Tibial artery (tissue), 4 donors: ENCODE results near the gene FHOD3.

ENCODE experiments used
- DNase-seq, 2 donors: peaks; one replicate each; pipeline ENCODE4 v3.0.0-alpha.2; 2019
- H3K27ac ChIP-seq, 2 donors: fragments of 200-600 bp; sonication (generic) in 1 of 2; 1 replicate in 1 of 2; 2 replicates in 1 of 2; pipeline ENCODE4 v1.5.1; 2018 to 2019; ENCODE audit warnings: mild to moderate bottlenecking in 1 of 2
- H3K27me3 ChIP-seq, 2 donors: fragments of 200-600 bp; sonication (generic) in 1 of 2; one replicate each; pipeline versions ENCODE4 v1.5.1 to v1.6.0; 2016 to 2019
- H3K36me3 ChIP-seq, 3 donors: fragments of 200-600 bp; sonication (generic) in 2 of 3; one replicate each; pipeline ENCODE4 v1.5.1; 2016 to 2019; ENCODE audit warnings: mild to moderate bottlenecking in 2 of 3
- H3K4me1 ChIP-seq, 4 donors: fragments of 200-600 bp; sonication (generic) in 2 of 4; 1 replicate in 3 of 4; 2 replicates in 1 of 4; pipeline ENCODE4 v1.5.1; 2016 to 2019
- H3K4me3 ChIP-seq, 2 donors: fragments of 200-600 bp; sonication (generic) in 1 of 2; 1 replicate in 1 of 2; 2 replicates in 1 of 2; pipeline ENCODE4 v1.5.1; 2018 to 2019; ENCODE audit warnings: mild to moderate bottlenecking in 2 of 2
- H3K9me3 ChIP-seq, 3 donors: fragments of 200-600 bp; sonication (generic) in 1 of 3; one replicate each; pipeline ENCODE4 v1.5.1; 2016 to 2019
- intact Hi-C: fragments of 100-400 bp; cut with DNase I; formaldehyde crosslinking; loops from one replicate; pipeline ENCODE4 v1.15.0; 2023; ENCODE audit warnings: low total_unique reads
- TF ChIP-seq, protein P1 (sequence below), 2 experiments: fragments of 200-600 bp in 1 of 2; fragments of 450-650 bp in 1 of 2; IDR thresholded peaks; one replicate each; pipeline ENCODE4 v1.5.1; 2017 to 2019; ENCODE audit warnings: antibody characterized with exemption in 2 of 2, mild to moderate bottlenecking in 1 of 2, moderate library complexity in 1 of 2

The FHOD3 gene

DNA sequence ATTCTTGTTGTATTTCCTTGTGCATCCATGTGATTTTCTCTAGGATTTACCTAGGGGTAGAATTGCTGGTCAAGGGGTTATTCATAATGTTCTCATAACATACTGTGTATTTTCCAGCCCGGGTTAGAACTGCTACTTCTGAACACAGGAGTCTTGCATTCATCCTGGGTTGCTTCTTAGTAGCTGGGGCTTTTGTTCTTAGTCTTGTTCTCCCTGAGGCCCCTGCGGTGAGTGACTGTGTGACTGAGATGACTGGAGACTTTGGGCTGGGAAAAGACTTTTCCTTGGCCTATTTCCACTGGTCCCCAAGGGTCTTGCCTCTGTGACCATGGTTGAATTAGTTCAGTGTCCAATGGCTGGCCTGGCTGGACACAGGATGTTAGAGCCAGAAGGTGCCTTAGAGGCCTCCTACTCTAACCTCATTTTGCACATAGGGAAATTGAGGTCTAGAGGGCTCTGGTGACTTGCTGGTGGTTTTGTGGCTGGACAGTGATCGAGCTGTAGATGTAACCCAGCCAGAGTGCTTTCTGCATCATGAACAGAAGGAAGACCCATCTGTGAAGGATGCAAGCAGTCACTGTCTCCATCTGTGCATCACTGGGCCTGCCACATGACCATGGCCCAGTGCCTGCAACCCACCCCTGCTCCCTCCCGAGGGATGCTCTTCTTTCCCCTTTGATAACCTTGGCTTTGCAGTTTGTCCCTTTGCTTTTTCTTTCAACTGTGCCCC lies 233.3 kb downstream of the FHOD3 start:
- Histone ChIP-seq H3K27ac (no peak overlapping the region), H3K9me3 (no peaks in the 10 kb centered on the region), H3K27me3 (no peaks in the 10 kb centered on the region), H3K4me3 (no peak overlapping the region), H3K36me3 (no peaks in the 10 kb centered on the region), H3K4me1 (peaks cover 0 to 16% (median 3%) of the 10 kb centered on the region in 4 donors)
- TF ChIP-seq, protein P1, sequence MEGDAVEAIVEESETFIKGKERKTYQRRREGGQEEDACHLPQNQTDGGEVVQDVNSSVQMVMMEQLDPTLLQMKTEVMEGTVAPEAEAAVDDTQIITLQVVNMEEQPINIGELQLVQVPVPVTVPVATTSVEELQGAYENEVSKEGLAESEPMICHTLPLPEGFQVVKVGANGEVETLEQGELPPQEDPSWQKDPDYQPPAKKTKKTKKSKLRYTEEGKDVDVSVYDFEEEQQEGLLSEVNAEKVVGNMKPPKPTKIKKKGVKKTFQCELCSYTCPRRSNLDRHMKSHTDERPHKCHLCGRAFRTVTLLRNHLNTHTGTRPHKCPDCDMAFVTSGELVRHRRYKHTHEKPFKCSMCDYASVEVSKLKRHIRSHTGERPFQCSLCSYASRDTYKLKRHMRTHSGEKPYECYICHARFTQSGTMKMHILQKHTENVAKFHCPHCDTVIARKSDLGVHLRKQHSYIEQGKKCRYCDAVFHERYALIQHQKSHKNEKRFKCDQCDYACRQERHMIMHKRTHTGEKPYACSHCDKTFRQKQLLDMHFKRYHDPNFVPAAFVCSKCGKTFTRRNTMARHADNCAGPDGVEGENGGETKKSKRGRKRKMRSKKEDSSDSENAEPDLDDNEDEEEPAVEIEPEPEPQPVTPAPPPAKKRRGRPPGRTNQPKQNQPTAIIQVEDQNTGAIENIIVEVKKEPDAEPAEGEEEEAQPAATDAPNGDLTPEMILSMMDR (IDR thresholded peaks at IDR 0.05), result no peak
- intact Hi-C loops, result no loop called here
- DNase-seq, result no peak

DNA sequence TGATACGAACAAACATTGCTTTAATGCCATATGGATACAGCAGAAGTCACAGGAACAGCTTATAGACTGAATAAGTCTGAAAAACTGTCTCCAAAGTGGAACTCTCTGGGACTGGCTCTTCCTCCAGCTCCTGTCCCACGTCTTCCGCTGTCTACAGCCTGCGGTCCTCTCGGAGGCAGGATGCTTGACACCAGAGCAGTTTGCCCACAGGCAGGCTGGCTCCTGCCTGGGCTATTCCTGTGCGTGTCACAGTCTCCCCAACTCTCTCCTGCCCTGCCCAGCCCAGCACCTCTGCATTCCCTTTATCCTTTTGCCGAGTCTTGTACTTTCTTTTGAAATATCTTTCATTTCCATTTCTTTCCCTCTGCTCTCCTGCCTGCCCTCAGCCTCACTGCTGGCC lies 234.1 kb downstream of the FHOD3 start:
- Histone ChIP-seq H3K9me3 (no peaks in the 10 kb centered on the region), H3K36me3 (no peaks in the 10 kb centered on the region), H3K4me3 (no peak overlapping the region), H3K27me3 (no peaks in the 10 kb centered on the region), H3K27ac (no peak overlapping the region), H3K4me1 (peaks cover 0 to 16% (median 5%) of the 10 kb centered on the region in 4 donors)
- no peak for DNase-seq
- intact Hi-C loops, result no loop called here
- TF ChIP-seq, protein P1 (IDR thresholded peaks at IDR 0.05), result no peak

DNA sequence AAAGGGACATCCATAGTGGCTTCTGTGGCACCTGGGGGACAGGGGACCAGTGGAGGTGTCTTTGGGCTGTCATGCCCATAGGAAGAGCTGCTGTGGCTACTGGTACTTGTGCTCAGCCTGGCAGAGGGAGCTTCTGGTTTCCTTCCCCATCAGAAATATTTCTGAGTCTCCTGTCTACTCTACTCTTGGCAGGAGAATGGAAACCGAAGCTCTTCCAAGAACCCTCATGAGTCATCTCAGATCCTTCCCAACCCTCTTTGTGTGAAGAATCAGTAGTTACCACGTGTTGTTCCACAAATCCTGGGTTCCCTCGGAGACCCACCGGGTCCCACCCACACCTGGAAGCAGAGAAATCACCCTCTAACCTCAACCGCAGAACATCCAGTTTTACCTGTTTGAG lies 234.9 kb downstream of the FHOD3 start:
- Histone ChIP-seq H3K4me1 (peaks cover 0 to 16% (median 8%) of the 10 kb centered on the region in 4 donors), H3K9me3 (no peaks in the 10 kb centered on the region), H3K36me3 (no peaks in the 10 kb centered on the region), H3K27ac (no peak overlapping the region), H3K27me3 (no peaks in the 10 kb centered on the region), H3K4me3 (no peak overlapping the region)
- intact Hi-C loops, result no loop called here
- TF ChIP-seq, protein P1 (IDR thresholded peaks at IDR 0.05), result no peak
- no peak for DNase-seq

DNA sequence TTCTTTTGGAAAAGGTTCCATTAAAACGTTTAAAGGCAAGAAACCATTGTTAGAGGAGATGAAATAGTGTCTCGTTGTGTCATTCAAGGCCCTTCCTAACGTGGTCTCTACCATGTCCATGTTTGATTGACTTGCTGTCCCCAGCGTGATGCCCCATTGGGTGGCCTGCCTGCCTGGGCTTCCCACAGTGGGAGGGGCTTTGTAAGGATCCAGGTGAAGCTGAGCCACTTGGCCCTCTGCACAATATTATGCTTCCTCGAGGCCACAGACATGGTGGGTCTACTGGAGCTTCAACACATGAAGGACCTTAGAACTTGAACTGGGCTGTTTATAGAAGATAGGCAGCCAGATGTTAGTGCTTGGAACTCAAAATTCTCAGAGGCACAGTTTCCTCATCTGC lies 235.3 kb downstream of the FHOD3 start:
- Histone ChIP-seq H3K36me3 (no peaks in the 10 kb centered on the region), H3K27me3 (no peaks in the 10 kb centered on the region), H3K4me3 (no peak overlapping the region), H3K27ac (no peak overlapping the region), H3K4me1 (peaks cover 0 to 16% (median 8%) of the 10 kb centered on the region in 4 donors), H3K9me3 (no peaks in the 10 kb centered on the region)
- TF ChIP-seq, protein P1 (IDR thresholded peaks at IDR 0.05), result no peak
- DNase-seq, result no peak
- intact Hi-C loops, result no loop called here

DNA sequence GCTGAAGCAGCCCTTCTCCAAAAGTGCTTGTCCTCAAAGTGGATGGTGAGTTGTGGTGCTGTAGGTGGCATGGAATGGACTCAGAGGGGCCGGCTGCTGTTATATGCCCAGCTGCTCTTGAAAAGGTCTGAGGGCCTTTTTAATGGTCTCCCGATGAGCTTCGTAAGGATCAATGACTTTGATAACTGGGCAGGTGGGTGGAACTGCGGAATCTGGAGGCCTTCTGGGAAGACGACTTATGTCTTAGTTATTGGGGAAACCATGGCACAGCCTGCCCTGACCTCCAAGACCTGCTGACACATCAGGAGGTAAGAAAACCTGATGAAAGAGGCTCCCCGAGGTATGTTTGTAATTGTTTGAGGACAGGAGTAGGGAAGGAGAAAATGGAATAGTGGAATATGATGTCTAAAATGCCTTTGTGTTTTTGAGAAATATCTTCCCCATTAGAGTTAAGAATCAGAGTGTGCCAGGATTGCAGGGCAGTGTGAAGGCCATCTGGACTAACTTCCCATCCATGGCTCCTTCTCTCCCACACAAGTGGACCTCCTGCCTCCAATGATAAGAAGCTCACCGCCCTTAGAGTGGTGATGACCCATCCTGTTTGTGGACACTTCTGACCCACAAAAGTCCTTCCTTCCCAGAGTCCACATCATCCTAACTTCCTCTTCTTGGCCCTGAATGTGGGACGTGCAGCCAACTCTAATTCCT lies 236.1 kb downstream of the FHOD3 start:
- no peaks in the 10 kb centered on the region for H3K36me3 ChIP-seq
- peaks cover 0 to 16% (median 8%) of the 10 kb centered on the region in 4 donors for H3K4me1 ChIP-seq
- no peak overlapping the region for H3K27ac ChIP-seq
- TF ChIP-seq, protein P1 (IDR thresholded peaks at IDR 0.05), result no peak
- no peak for DNase-seq
- H3K27me3 ChIP-seq, result no peaks in the 10 kb centered on the region
- no peak overlapping the region for H3K4me3 ChIP-seq
- H3K9me3 ChIP-seq, result no peaks in the 10 kb centered on the region
- intact Hi-C loops, result no loop called here
